Sigmoid colon (tissue), 4 donors: ENCODE data around the gene CLK3.

ENCODE experiments used
- CTCF ChIP-seq, 4 experiments: fragments of 450-650 bp in 3 of 4; fragments of 200-600 bp in 1 of 4; IDR thresholded peaks; one replicate each; pipeline ENCODE4 v1.5.1; 2016 to 2019; ENCODE audit warnings: antibody characterized with exemption in 4 of 4, mild to moderate bottlenecking in 3 of 4, moderate library complexity in 2 of 4
- EP300 ChIP-seq, 4 donors: sonication (generic); formaldehyde crosslinking; IDR thresholded peaks; one replicate each; pipeline ENCODE4 v1.6.1; 2017; ENCODE audit warnings: antibody characterized with exemption in 4 of 4
- POLR2A ChIP-seq, 2 donors: fragments of 450-650 bp; IDR thresholded peaks; one replicate each; pipeline ENCODE4 v1.6.1; 2016; ENCODE audit warnings: antibody characterized with exemption in 2 of 2, mild to moderate bottlenecking in 2 of 2, moderate library complexity in 2 of 2
- POLR2AphosphoS5 ChIP-seq, 4 donors: sonication (generic); formaldehyde crosslinking; IDR thresholded peaks; one replicate each; pipeline ENCODE4 v1.6.1; 2017; ENCODE audit warnings: antibody characterized with exemption in 4 of 4

DNA sequence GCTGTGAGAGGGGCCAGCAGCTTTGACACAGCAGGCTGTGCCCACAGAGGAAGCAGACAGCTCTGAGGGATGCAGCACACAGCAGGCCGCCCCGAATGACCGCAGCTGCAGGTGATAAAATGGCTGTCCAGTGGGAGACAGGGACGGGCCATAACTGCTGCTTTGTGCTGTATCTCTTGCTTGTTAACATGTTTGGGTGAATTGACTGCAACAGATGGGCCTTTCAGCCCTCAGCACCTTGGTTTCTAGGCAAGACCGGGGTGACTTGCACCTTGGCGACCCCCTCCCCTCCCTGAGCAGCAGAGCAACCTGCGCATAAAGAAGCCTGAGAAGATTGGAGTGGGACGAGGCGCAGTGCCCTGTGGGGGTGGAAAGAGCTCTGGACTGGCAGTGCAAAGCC is 36.6 kb upstream of the CLK3 start:
- TF ChIP-seq CTCF (IDR thresholded peaks at IDR 0.05) (no peak), POLR2A (IDR thresholded peaks at IDR 0.05) (no peak), EP300 (IDR thresholded peaks at IDR 0.05) (no peak), POLR2AphosphoS5 (IDR thresholded peaks at IDR 0.05) (no peak)
